HFFc6 (cell line): Measurements from ENCODE around the gene CA14. TPM values are rescaled to one million over a fixed set of nuclear protein-coding genes. Genes with fewer than 3 reads are reported as not detected.
"Not testable (repeated sequence)": the region's sequence is repeated elsewhere in the genome, so short reads cannot be mapped to it uniquely, and the experiment has no call there.

Experiments
- DNase-seq: peaks from one replicate; pipeline ENCODE4 v3.0.0-alpha.2; 2018
- H3K27ac Mint-ChIP-seq: 2 replicates; pipeline ENCODE4 v1.8.0; 2020; ENCODE audit warnings: mild to moderate bottlenecking, mixed read lengths
- H3K27me3 Mint-ChIP-seq: 2 replicates; pipeline ENCODE4 v1.8.0; 2021; ENCODE audit warnings: mild to moderate bottlenecking, moderate library complexity, mixed read lengths; ENCODE audit not compliant: insufficient read depth
- H3K36me3 Mint-ChIP-seq: 2 replicates; pipeline ENCODE4 v1.8.0; 2021; ENCODE audit warnings: low read depth, mixed read lengths
- H3K4me1 Mint-ChIP-seq: 2 replicates; pipeline ENCODE4 v1.8.0; 2020; ENCODE audit warnings: low read depth, mixed read lengths
- H3K4me3 Mint-ChIP-seq: 2 replicates; pipeline ENCODE4 v1.8.0; 2020; ENCODE audit warnings: mild to moderate bottlenecking, moderate library complexity, mixed read lengths
- H3K9me3 Mint-ChIP-seq: 2 replicates; pipeline ENCODE4 v1.8.0; 2020; ENCODE audit warnings: mild to moderate bottlenecking, mixed read lengths
- CTCF ChIP-seq: fragments of 200-600 bp; sonication (generic); IDR thresholded peaks from 2 replicates; pipeline ENCODE4 v1.5.0; 2021; ENCODE audit warnings: antibody characterized with exemption, mild to moderate bottlenecking
- total RNA-seq, 6 experiments: library from RNA; stranded (reverse); fragmentation: NEBNext Ultra II Directional; extraction: Animal tissue kit (Norgen Biotek cat#: 25700); gene quantifications; 2 replicates in 1 of 6; 3 replicates in 5 of 6; pipeline ENCODE4 v1.2.3, GENCODE V29; 2021

CA14 gene
- total RNA-seq, 6 experiments from 2014 or later, result not detected

GRCh38 chr1:150299716-150300115 lies 42.1 kb downstream of the CA14 start:
- H3K27ac Mint-ChIP-seq, result no peak overlapping the region
- peaks cover 1% of the 10 kb centered on the region; the same call in 1 of the 2 replicates for H3K27me3 Mint-ChIP-seq
- no peak for DNase-seq
- peaks cover 39% of the 10 kb centered on the region for H3K36me3 Mint-ChIP-seq
- H3K9me3 Mint-ChIP-seq, result no peaks in the 10 kb centered on the region
- peaks cover 14% of the 10 kb centered on the region for H3K4me1 Mint-ChIP-seq
- no peak overlapping the region for H3K4me3 Mint-ChIP-seq
- no peak for TF ChIP-seq CTCF

GRCh38 chr1:150302338-150302737 lies 44.8 kb downstream of the CA14 start:
- DNase-seq, result no peak
- H3K27me3 Mint-ChIP-seq, result peaks cover 1% of the 10 kb centered on the region; the same call in 1 of the 2 replicates
- no peaks in the 10 kb centered on the region for H3K4me1 Mint-ChIP-seq
- H3K27ac Mint-ChIP-seq, result no peak overlapping the region
- no peaks in the 10 kb centered on the region for H3K9me3 Mint-ChIP-seq
- TF ChIP-seq CTCF, result no peak
- peaks cover 29% of the 10 kb centered on the region for H3K36me3 Mint-ChIP-seq
- H3K4me3 Mint-ChIP-seq, result no peak overlapping the region

- H3K27me3 Mint-ChIP-seq, result peaks cover 1% of the 10 kb centered on the region; the same call in 1 of the 2 replicates
- H3K36me3 Mint-ChIP-seq, result peaks cover 33% of the 10 kb centered on the region
- H3K27ac Mint-ChIP-seq, result peak overlapping the region; percentile 12; the same call in 1 of the 2 replicates
- H3K9me3 Mint-ChIP-seq, result no peaks in the 10 kb centered on the region
- H3K4me1 Mint-ChIP-seq, result no peaks in the 10 kb centered on the region
- no peak for DNase-seq
- H3K4me3 Mint-ChIP-seq, result no peak overlapping the region
- TF ChIP-seq CTCF, result no peak
Measured at GRCh38 chr1:150302902-150303301, 45.3 kb downstream of the CA14 start.

- not testable (repeated sequence) for DNase-seq, H3K4me1 Mint-ChIP-seq, H3K4me3 Mint-ChIP-seq, H3K9me3 Mint-ChIP-seq, H3K27ac Mint-ChIP-seq, H3K27me3 Mint-ChIP-seq
- H3K36me3 Mint-ChIP-seq, result peaks cover 25% of the 10 kb centered on the region
Measured at GRCh38 chr1:150308585-150308984, 51.0 kb downstream of the CA14 start.

GRCh38 chr1:150309758-150310508 lies 52.4 kb downstream of the CA14 start:
- Mint-ChIP-seq H3K9me3 (no peaks in the 10 kb centered on the region), H3K27ac (no peak overlapping the region), H3K36me3 (peaks cover 23% of the 10 kb centered on the region), H3K27me3 (no peaks in the 10 kb centered on the region), H3K4me1 (no peaks in the 10 kb centered on the region), H3K4me3 (no peak overlapping the region)
- DNase-seq, result no peak
- no peak for TF ChIP-seq CTCF

- Mint-ChIP-seq H3K4me1 (no peaks in the 10 kb centered on the region), H3K27me3 (no peaks in the 10 kb centered on the region; the same call in 1 of the 2 replicates), H3K36me3 (peaks cover 20% of the 10 kb centered on the region), H3K27ac (no peak overlapping the region), H3K4me3 (no peak overlapping the region), H3K9me3 (no peaks in the 10 kb centered on the region)
- DNase-seq, result no peak
- TF ChIP-seq CTCF, result no peak
Measured at GRCh38 chr1:150311762-150312161, 54.2 kb downstream of the CA14 start.
